Stimulated activated CD8-positive, alpha-beta memory T cell treated with anti-CD3 and anti-CD28 coated beads, Interleukin-15, amount 100 ng/mL, for 48 hours (primary cell): ENCODE measurements around the gene KCTD19.

Source experiments
- DNase-seq, 2 donors: peaks; one replicate each; pipeline ENCODE4 v3.0.0-alpha.2; 2020; ENCODE audit warnings: low read depth in 2 of 2

The KCTD19 gene

GRCh38 chr16:67258161-67258835, 68.2 kb downstream of the KCTD19 start:
- no peak for DNase-seq

DNA sequence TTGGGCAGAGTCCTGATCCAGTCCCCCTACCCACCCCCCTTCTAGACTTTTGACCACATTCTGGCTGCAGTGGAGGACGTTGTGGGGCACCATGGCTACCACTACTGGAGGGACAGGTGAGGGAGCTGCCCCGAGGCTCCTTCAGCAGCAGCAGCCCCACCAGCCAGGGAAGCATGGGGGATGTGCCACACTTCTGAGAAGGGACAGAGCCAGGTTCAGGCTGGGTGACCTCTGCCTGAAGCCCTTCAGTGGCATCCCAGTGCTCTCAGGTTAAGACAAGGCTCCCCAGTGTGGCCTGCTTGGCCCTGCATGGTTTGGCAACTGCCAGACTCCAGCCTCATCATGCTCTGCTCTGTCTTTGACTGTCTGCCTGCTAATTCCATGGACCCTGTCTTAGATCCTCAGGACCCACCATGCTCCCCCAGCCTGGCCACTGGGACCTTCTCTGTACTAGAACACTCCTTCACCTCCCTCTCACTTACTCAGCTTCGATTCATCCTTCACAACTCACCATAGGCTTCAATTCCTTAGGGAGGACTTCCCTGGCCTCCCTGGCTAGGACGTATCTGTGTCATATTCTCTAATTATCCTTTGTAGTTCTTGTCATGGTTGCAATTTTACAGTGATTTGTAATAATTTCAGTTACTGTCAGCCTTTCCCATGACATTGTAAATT, 68.9 kb downstream of the KCTD19 start:
- DNase-seq, result no peak

- no peak for DNase-seq
Measured at GRCh38 chr16:67256701-67257230, 69.8 kb downstream of the KCTD19 start.

- no peak for DNase-seq
Measured at GRCh38 chr16:67255553-67256221, 70.9 kb downstream of the KCTD19 start.

DNA sequence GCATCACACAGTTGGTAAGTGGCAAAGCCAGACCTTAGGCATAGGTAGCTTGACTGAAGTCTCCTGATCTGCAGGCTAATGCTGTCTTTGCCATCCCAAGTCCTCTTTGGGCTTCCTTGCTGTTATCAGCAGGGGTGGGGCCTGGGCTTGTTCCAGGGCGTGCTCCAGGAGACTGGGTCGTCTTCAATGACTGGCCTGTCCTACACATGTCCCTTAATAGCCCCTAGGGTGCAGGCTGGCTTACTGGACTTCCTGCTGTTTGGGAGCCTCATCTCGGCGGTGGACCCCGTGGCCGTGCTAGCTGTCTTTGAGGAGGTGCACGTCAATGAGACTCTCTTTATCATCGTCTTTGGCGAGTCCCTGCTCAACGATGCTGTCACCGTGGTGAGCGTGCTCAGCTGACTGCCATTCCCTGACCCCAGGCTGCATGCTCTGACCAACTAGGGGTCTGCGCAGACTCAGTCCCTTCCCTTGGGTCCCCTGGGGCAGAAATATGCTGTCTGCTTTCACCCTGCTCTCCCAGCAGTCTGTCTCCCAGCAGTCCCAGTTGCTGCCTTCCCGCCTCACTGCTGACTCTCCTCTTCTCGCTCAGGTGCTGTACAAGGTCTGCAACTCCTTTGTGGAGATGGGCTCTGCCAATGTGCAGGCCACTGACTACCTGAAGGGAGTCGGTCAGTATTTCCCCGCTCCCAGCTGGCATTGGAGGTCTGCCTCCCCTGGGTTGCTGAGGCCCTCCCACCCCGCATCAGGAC, 71.6 kb downstream of the KCTD19 start:
- no peak for DNase-seq

DNA sequence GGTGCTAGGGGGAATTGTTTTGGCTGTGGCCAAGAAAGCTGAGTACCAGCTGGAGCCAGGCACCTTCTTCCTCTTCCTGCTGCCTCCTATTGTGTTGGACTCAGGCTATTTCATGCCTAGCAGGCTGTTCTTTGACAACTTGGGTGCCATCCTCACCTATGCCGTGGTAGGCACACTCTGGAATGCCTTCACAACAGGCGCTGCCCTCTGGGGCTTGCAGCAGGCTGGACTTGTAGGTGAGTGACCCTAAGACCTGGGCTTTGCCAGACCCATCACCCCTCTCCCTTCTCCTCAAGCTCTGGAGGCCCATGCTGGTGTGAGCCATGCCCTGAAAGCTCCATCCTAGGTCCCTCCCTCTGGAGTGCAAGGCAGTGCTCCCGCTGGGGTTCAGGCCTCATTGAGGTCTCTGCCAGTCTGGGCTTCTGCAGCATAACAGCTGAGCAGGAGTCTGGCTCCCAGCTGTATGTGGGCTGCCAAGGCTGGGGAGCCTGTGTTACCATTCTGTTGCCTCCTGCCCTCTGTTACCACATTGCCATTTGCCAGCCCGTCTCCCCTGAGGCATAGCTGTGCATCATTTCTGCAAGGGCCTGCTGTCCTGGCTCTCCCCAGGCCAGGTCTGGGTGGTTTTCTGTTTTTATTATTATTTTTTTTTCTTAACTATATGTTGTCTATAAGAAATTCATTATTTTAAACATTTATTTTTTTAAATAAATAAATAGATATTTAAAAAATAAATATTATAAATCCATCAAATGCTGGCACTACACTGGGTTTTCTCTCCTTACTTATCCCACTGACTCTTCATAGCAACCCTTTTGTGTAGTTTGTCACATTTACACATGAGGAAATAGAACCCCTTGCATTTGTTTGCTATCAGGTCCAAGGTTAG, 73.7 kb downstream of the KCTD19 start:
- no peak for DNase-seq

- DNase-seq, result no peak
Measured at GRCh38 chr16:67250045-67250327, 76.6 kb downstream of the KCTD19 start.

GRCh38 chr16:67249178-67250044, 77.1 kb downstream of the KCTD19 start:
- DNase-seq, result no peak

DNA sequence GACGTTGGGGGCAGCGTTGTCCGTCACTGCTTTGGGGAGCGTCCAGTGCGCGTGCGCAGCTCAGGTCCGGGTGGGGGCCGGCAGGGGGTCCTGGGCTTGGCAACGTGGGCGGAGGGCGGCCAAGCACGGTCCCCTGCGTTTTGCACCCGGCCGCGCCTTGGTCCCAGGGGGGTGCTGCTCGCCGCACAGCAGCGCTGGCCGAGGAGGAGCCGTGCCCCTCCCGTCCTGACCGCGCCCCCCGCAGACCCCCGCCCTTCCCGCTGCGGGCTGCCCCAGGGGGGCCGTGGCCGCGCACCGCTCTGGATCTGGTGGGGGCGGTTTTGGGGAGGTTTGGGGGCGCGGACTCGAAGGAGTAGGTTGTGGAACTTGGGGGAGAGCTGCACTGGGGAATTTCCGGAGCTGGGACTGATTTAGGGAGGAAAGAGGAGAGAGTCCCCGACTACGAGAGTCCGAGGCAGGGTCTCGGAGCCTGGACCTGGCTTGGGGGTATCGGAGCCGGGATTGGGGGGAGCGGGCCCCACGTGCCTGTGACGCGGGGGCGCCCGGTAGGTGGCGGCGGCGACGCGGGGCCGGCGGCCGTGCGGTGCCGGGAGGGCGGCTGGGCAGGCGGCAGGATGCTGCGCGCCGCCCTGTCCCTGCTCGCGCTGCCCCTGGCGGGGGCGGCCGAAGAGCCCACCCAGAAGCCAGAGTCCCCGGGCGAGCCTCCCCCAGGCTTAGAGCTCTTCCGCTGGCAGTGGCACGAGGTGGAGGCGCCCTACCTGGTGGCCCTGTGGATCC, 78.0 kb downstream of the KCTD19 start, which contains the start of gene SLC9A5:
SLC9A5 (plus strand) TSS at position 579 of the 777 bp plus-strand sequence; CDS start at position 615, 36 bp downstream.
- DNase-seq, result no peak

- no peak for DNase-seq
Measured at GRCh38 chr16:67248073-67248400, 78.5 kb downstream of the KCTD19 start.

DNA sequence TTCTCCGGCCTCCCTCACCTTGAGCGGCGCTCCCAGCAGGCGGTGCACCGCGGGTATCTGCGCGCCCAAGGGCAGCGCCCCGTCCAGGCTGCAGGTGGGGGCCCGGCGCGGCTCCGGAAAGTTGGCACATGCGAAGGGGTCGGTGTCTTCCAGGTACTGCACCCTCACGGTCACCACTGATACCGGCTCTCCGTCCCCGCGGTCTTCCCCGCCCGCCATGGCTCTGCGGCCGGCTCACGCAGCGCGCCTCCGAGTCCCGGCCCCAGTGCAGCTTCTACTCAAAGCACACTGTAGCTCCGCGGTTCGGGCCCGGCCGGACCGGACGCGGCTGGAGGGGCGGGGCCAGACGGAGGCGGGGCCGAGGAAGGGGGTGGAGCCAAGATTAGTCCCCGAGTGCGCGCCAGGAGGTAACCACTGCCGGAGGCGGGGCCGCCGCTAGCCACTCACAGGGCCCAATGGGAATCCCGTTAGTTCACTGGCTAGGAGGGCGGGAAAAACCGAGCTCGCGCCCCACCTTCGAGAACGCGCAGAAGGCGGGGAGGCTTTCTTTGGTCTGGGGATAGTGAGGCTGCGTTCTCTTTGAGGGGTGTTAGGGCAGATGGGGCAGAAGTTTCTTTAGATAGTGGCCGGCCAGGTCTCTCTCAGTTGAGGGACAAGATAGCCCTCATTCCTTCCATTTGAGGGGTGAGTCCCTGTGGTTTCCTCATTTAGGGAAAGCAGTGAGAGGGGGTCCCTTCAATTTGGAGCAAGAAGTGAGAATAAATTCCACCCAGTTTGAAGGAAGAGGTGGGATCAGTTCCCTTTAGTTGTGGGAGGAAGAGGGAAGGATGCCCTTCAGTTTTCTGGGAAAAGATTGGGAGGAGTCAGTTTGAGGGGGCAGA, 79.1 kb downstream of the KCTD19 start, which contains the start of gene FHOD1:
FHOD1 (minus strand) TSS at position 290 of the 881 bp plus-strand sequence; CDS start at position 219, 71 bp downstream.
- DNase-seq, result peak; percentile 98 to 99

- no peak for DNase-seq
Measured at GRCh38 chr16:67246756-67247191, 79.8 kb downstream of the KCTD19 start.

DNA sequence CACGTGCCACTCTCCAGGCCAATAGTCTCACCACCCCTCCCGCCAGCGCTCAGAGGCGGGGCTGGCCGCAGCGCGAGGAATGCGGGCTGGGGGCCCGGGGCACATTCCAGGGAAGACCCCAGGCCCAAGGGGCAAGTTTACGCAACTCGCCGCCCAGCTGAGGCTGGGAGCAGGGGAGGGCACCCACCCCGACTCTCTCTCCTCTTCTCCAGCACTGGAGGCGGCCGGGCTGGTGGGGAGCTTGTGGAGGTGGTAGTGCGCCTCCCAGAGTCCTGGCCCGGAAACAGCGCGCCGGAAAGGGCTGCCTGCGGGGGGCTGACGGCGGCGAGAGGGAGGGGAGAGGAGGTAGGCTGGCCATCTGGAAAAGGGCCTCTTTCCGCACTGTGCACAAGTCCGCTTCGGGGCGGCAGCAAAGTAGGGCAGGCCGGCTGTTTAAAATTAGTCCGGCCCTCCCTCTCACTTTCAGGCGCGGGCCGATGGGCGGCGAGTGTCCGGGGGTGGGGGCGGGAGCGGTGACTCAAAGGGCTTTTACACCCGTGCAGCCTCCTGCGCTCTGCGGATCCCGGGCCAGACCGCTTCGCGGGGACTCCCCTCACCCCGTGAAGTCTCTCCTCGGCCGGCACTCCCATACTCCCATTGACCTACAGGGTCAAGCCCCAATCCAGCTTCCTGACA, 80.3 kb downstream of the KCTD19 start:
- DNase-seq, result peak; percentile 47 to 52

- DNase-seq, result no peak
Measured at GRCh38 chr16:67245674-67246080, 80.9 kb downstream of the KCTD19 start.

DNA sequence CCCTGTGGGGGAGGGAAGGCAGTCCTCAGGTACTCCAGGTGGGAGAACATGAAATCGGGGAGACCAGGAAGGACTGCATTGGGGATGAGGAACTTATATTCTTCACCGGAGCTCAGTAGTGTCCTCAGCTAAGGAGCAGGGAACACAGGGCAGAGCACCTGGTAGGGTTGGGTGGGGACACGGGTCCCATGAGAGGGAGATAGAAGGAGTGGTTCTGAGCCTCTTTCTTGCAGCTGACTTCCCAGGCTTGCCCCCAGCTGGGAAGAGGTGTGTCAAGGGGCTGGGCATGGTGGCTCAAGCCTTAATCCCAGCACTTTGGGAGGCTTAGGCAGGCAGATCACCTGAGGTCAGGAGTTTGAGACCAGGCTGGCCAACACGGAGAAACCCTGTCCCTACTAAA, 81.4 kb downstream of the KCTD19 start:
- no peak for DNase-seq

DNA sequence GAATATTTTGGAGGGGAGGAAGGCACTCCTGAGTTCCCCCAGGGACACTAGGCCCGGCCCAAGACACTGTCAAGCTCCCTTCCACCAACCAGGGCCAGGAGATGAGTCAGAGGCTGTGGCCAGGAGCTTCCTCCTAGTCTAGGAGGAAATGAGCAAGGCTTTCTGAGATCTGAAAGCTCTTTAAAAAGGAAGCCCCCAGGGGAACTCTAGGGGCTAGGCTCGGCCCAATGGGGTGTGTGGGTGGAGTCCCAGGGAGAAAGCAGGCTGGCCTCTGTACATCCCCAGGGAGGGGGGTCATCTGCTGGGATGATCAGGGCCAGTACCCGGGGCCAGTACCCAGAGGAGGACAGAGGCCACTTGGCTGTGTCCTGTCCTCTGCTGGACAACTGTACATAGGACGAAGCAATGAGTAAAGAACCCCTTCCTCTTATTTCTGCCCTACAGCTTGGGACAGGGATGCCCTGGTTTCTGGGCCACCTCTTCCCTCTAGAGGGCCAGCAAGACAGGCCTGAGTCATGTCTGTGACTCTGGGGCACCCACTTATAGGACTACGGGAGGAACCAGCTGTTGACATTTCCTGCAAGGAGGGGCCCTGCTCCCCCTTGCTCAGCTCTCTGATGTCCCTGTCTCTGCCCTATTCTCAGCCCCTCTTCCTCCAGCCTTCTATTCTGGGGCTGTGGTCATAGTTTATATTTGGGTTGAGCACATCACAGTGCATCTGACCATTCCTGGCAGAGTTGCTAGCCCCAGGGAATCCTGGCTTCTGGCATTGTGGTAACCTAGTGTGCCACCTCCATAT, 82.0 kb downstream of the KCTD19 start:
- peak; percentile 79 for DNase-seq

DNA sequence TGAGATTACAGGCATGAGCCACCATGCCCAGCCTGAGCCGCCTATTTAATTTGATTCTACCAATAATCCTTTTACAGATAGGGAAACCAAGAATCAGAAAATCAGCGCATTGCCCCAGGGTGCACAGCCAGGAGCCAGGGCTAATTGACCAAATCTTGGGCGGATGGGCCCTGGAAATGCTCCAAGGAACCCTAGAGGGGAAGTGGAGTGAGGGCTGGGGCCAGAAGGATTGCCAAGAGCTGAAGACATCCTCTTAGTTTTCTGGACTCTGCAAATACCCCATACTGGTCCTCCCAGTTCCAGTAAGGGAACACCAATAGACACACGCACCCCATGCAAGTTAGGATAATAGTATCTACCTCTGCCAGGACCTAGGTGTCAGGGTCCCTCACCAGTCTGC, 83.1 kb downstream of the KCTD19 start:
- DNase-seq, result no peak
